Stomach (tissue), 9 donors: ENCODE results near the gene DDX56. TPM values are rescaled to one million over a fixed set of nuclear protein-coding genes. Genes with fewer than 3 reads are reported as not detected.

Experiments
- DNase-seq, 2 donors: peaks; one replicate each; pipeline versions ENCODE4 v3.0.0 to v3.0.0-alpha.2; 2013 to 2019
- H3K27ac ChIP-seq, 5 donors: fragments of 200-600 bp in 4 of 5; sonication (generic) in 4 of 5; one replicate each; pipeline ENCODE4 v1.5.1; 2013 to 2019; ENCODE audit warnings: mild to moderate bottlenecking in 1 of 5, moderate library complexity in 1 of 5
- H3K27me3 ChIP-seq, 3 donors: fragments of 200-600 bp; sonication (generic); one replicate each; pipeline ENCODE4 v1.5.1; 2017 to 2019; ENCODE audit warnings: mixed run types in 1 of 3
- H3K36me3 ChIP-seq, 4 donors: fragments of 200-600 bp; sonication (generic); 1 replicate in 3 of 4; 2 replicates in 1 of 4; pipeline ENCODE4 v1.5.1; 2016 to 2019
- H3K4me1 ChIP-seq, 4 donors: fragments of 200-600 bp; sonication (generic); one replicate each; pipeline ENCODE4 v1.5.1; 2016 to 2019
- H3K4me3 ChIP-seq, 4 donors: fragments of 200-600 bp; sonication (generic) in 3 of 4; one replicate each; pipeline ENCODE4 v1.5.1; 2016 to 2019; ENCODE audit warnings: mild to moderate bottlenecking in 1 of 4
- H3K9me3 ChIP-seq, 4 donors: fragments of 200-600 bp; sonication (generic); one replicate each; pipeline ENCODE4 v1.5.1; 2016 to 2019
- CTCF ChIP-seq, 7 experiments: fragments of 450-650 bp in 4 of 7; fragments of 200-600 bp in 3 of 7; sonication (generic) in 3 of 7; IDR thresholded peaks; one replicate each; pipeline ENCODE4 v1.5.1; 2016 to 2019; ENCODE audit warnings: antibody characterized with exemption in 7 of 7, control low read depth in 2 of 7, mild to moderate bottlenecking in 1 of 7
- EP300 ChIP-seq: sonication (generic); formaldehyde crosslinking; IDR thresholded peaks from one replicate; pipeline ENCODE4 v1.6.1; 2017; ENCODE audit warnings: antibody characterized with exemption
- POLR2A ChIP-seq, 4 donors: fragments of 450-650 bp; IDR thresholded peaks; one replicate each; pipeline ENCODE4 v1.6.1; 2016; ENCODE audit warnings: antibody characterized with exemption in 4 of 4, control low read depth in 2 of 4, mild to moderate bottlenecking in 1 of 4, moderate library complexity in 1 of 4
- POLR2AphosphoS5 ChIP-seq, 3 donors: sonication (generic); formaldehyde crosslinking; IDR thresholded peaks; one replicate each; pipeline ENCODE4 v1.6.1; 2016; ENCODE audit warnings: antibody characterized with exemption in 3 of 3
- WGBS, 5 donors: extraction: QIAGEN DNeasy Blood & Tissue Kit in 3 of 5; methylation state at CpG; one replicate each; pipeline versions ENCODE4 v1.1.5 to v1.1.7; 2013 to 2018; 5-methylcytosine and 5-hydroxymethylcytosine counted together
- intact Hi-C: fragments of 100-400 bp; cut with DNase I; formaldehyde crosslinking; loops from one replicate; pipeline ENCODE4 v1.15.1; 2023; ENCODE audit warnings: low total_unique reads
- polyA plus RNA-seq, 3 donors: library from polyadenylated mRNA; stranded (reverse); fragments of 200-250 nt; gene quantifications; one replicate each; pipeline ENCODE4 v1.2.3, GENCODE V29; 2013
- total RNA-seq, 5 donors: library from RNA; depleted of rRNA; stranded (reverse); fragments of >200 nt; gene quantifications; one replicate each; pipeline versions ENCODE4 v1.1.0 to v1.2.3, GENCODE V29; 2014 to 2016
- donor health status: healthy with polysubstance abuse.
- donor health status: Bipolar disorder and iron deficiency.
- donor health status: healthy.

DDX56 gene
- total and polyA plus RNA-seq, 8 donors, result 35.6 to 98.7 (median 55.2) TPM

GRCh38 chr7:44531421-44532380 is 42.0 kb downstream of the DDX56 start:
- peak in 1 of 2 donors; percentile 21 for DNase-seq
- no peak overlapping the region for H3K4me3 ChIP-seq
- H3K36me3 ChIP-seq, result no peaks in the 10 kb centered on the region
- TF ChIP-seq EP300, result no peak
- TF ChIP-seq CTCF (IDR thresholded peaks at IDR 0.05), result no peak
- TF ChIP-seq POLR2AphosphoS5 (IDR thresholded peaks at IDR 0.05), result no peak
- no peak for TF ChIP-seq POLR2A (IDR thresholded peaks at IDR 0.05)
- 79 to 87% (median 84%) methylated on average over 13 to 17 of the region's 17 CpGs for WGBS, 5 donors
- no peak overlapping the region for H3K27ac ChIP-seq
- no peaks in the 10 kb centered on the region for H3K27me3 ChIP-seq
- intact Hi-C loops, result no loop called here
- H3K4me1 ChIP-seq, result peaks cover 0 to 11% (median 2%) of the 10 kb centered on the region in 4 donors
- H3K9me3 ChIP-seq, result peaks cover 0 to 7% (median 5%) of the 10 kb centered on the region in 4 donors

GRCh38 chr7:44530990-44531389 is 42.7 kb downstream of the DDX56 start:
- no peaks in the 10 kb centered on the region for H3K27me3 ChIP-seq
- no peak overlapping the region for H3K4me3 ChIP-seq
- TF ChIP-seq EP300, result no peak
- TF ChIP-seq CTCF (IDR thresholded peaks at IDR 0.05), result no peak
- TF ChIP-seq POLR2AphosphoS5 (IDR thresholded peaks at IDR 0.05), result no peak
- TF ChIP-seq POLR2A (IDR thresholded peaks at IDR 0.05), result no peak
- H3K4me1 ChIP-seq, result peaks cover 0 to 11% (median 2%) of the 10 kb centered on the region in 4 donors
- H3K9me3 ChIP-seq, result peaks cover 2 to 14% (median 11%) of the 10 kb centered on the region in 4 donors
- 70 to 81% (median 76%) methylated on average over 10 of the region's 10 CpGs for whole genome bisulfite sequencing, 5 donors
- no peaks in the 10 kb centered on the region for H3K36me3 ChIP-seq
- H3K27ac ChIP-seq, result no peak overlapping the region
- peak in 1 of 2 donors; percentile 25 for DNase-seq
- intact Hi-C loops, result no loop called here

GRCh38 chr7:44524811-44525388 is 48.8 kb downstream of the DDX56 start:
- TF ChIP-seq CTCF (IDR thresholded peaks at IDR 0.05) (no peak), POLR2A (IDR thresholded peaks at IDR 0.05) (no peak), EP300 (no peak), POLR2AphosphoS5 (IDR thresholded peaks at IDR 0.05) (no peak)
- H3K27me3 ChIP-seq, result no peaks in the 10 kb centered on the region
- H3K27ac ChIP-seq, result no peak overlapping the region
- whole genome bisulfite sequencing, 5 donors, result 72 to 91% (median 86%) methylated on average over 3 of the region's 3 CpGs
- peaks cover 7 to 35% (median 29%) of the 10 kb centered on the region in 4 donors for H3K9me3 ChIP-seq
- no peak for DNase-seq
- H3K4me3 ChIP-seq, result no peak overlapping the region
- no peaks in the 10 kb centered on the region for H3K4me1 ChIP-seq
- intact Hi-C loops, result no loop called here
- H3K36me3 ChIP-seq, result no peaks in the 10 kb centered on the region

- no peak for DNase-seq
- Histone ChIP-seq H3K36me3 (no peaks in the 10 kb centered on the region), H3K27me3 (no peaks in the 10 kb centered on the region), H3K4me3 (no peak overlapping the region), H3K4me1 (no peaks in the 10 kb centered on the region), H3K27ac (no peak overlapping the region), H3K9me3 (peaks cover 7 to 34% (median 29%) of the 10 kb centered on the region in 4 donors)
- TF ChIP-seq POLR2AphosphoS5 (IDR thresholded peaks at IDR 0.05), result no peak
- no peak for TF ChIP-seq POLR2A (IDR thresholded peaks at IDR 0.05)
- no peak for TF ChIP-seq EP300
- no peak for TF ChIP-seq CTCF (IDR thresholded peaks at IDR 0.05)
- intact Hi-C loops, result no loop called here
- 79 to 90% (median 87%) methylated on average over 3 of the region's 3 CpGs for WGBS, 5 donors
Observed at GRCh38 chr7:44522315-44522714, 51.4 kb downstream of the DDX56 start.
